Keratinocyte (primary cell): Measurements from ENCODE around the gene AGO1. TPM values are rescaled to one million over a fixed set of nuclear protein-coding genes. Genes with fewer than 3 reads are reported as not detected.
"Not testable (repeated sequence)": the region's sequence is repeated elsewhere in the genome, so short reads cannot be mapped to it uniquely, and the experiment has no call there.

ENCODE experiments used
- DNase-seq: peaks from one replicate; pipeline ENCODE4 v3.0.0-alpha.2; 2011; ENCODE audit warnings: low read depth, missing footprints, low spot score
- FAIRE-seq: peaks from 2 replicates; lab custom pipeline; 2011; peaks lifted over from hg19 to GRCh38; lab: Jason Lieb, UNC
- H2AFZ ChIP-seq: 2 replicates; pipeline ENCODE4 v1.6.0; 2012; ENCODE audit warnings: low read length, control low read depth, inconsistent platforms; ENCODE audit not compliant: control insufficient read depth
- H3K27ac ChIP-seq: 2 replicates; pipeline ENCODE4 v1.5.1; 2011; ENCODE audit warnings: low read length; ENCODE audit not compliant: control insufficient read depth, insufficient read depth
- H3K27me3 ChIP-seq: 3 replicates; pipeline ENCODE4 v1.6.0; 2011; ENCODE audit warnings: low read length; ENCODE audit not compliant: control insufficient read depth, insufficient read depth; ENCODE audit errors: extremely low read depth
- H3K36me3 ChIP-seq, 2 experiments: 2 replicates in 1 of 2; 3 replicates in 1 of 2; pipeline ENCODE4 v1.5.1; 2011; ENCODE audit warnings: low read length in 2 of 2, mild to moderate bottlenecking in 1 of 2; ENCODE audit not compliant: control insufficient read depth in 2 of 2, insufficient read depth in 2 of 2; ENCODE audit errors: extremely low read depth in 1 of 2
- H3K4me1 ChIP-seq: 3 replicates; pipeline ENCODE4 v1.5.1; 2011; ENCODE audit warnings: low read length; ENCODE audit not compliant: control insufficient read depth, insufficient read depth; ENCODE audit errors: extremely low read depth
- H3K4me2 ChIP-seq: 3 replicates; pipeline ENCODE4 v1.6.0; 2011; ENCODE audit warnings: low read depth, low read length; ENCODE audit not compliant: control insufficient read depth, insufficient read depth; ENCODE audit errors: extremely low read depth
- H3K4me3 ChIP-seq, 3 experiments: fragments of 200-600 bp in 1 of 3; sonication (generic) in 1 of 3; 2 replicates in 2 of 3; 3 replicates in 1 of 3; pipeline ENCODE4 v1.5.1; 2011 to 2016; ENCODE audit warnings: low read length in 3 of 3, mild to moderate bottlenecking in 3 of 3, control low read depth in 2 of 3, inconsistent platforms in 1 of 3, low read depth in 1 of 3, mixed read lengths in 1 of 3, mixed run types in 1 of 3, moderate library complexity in 1 of 3; ENCODE audit not compliant: control insufficient read depth in 2 of 3, insufficient read depth in 2 of 3; ENCODE audit errors: extremely low read depth in 1 of 3
- H3K79me2 ChIP-seq: 2 replicates; pipeline ENCODE4 v1.6.0; 2012; ENCODE audit warnings: low read length; ENCODE audit not compliant: control insufficient read depth, insufficient read depth
- H3K9ac ChIP-seq: 3 replicates; pipeline ENCODE4 v1.6.0; 2011; ENCODE audit warnings: low read length; ENCODE audit not compliant: control insufficient read depth, insufficient read depth; ENCODE audit errors: extremely low read depth
- H3K9me1 ChIP-seq: 3 replicates; pipeline ENCODE4 v1.6.0; 2011; ENCODE audit warnings: low read length; ENCODE audit not compliant: control insufficient read depth, insufficient read depth; ENCODE audit errors: extremely low read depth
- H3K9me3 ChIP-seq: 2 replicates; pipeline ENCODE4 v1.5.1; 2012; ENCODE audit warnings: low read depth, low read length; ENCODE audit not compliant: control insufficient read depth
- H4K20me1 ChIP-seq: 3 replicates; pipeline ENCODE4 v1.6.0; 2011; ENCODE audit warnings: low read length; ENCODE audit not compliant: control insufficient read depth, insufficient read depth; ENCODE audit errors: extremely low read depth
- CTCF ChIP-seq, 3 experiments: IDR thresholded peaks in 1 of 3; conservative IDR thresholded peaks in 1 of 3; optimal IDR thresholded peaks in 1 of 3; 2 replicates in 2 of 3; 3 replicates in 1 of 3; pipeline versions ENCODE3 to v1.5.1; 2011; ENCODE audit warnings: low read length in 3 of 3, mild to moderate bottlenecking in 3 of 3, moderate library complexity in 2 of 3, control low read depth in 1 of 3, inconsistent platforms in 1 of 3; ENCODE audit not compliant: insufficient read depth in 2 of 3; ENCODE audit errors: extremely low read depth in 1 of 3
- EZH2 ChIP-seq: IDR thresholded peaks from one replicate; pipeline ENCODE4 v1.6.1; 2012; ENCODE audit warnings: inconsistent platforms, mild to moderate bottlenecking, low read length, moderate library complexity
- dilution Hi-C: fragments of 300-500 bp; cut with MboI; formaldehyde crosslinking; loops from one replicate; pipeline ENCODE4 v1.7.0; 2020; ENCODE audit warnings: low sequenced_read_pairs; ENCODE audit not compliant: extremely low pct_ligation_motif_present
- polyA plus RNA-seq, 5 experiments: library from polyadenylated mRNA; depleted of rRNA in 3 of 5; stranded (reverse) in 3 of 5; stranded (forward) in 1 of 5; unstranded in 1 of 5; fragments of >200 nt; gene quantifications; 1 replicate in 1 of 5; 2 replicates in 3 of 5; 3 replicates in 1 of 5; pipeline versions ENCODE4 v1.2.1 to v1.2.3, GENCODE V29; 2011 to 2012; ENCODE audit warnings: missing spikeins in 2 of 5, low read depth in 1 of 5, low replicate concordance in 1 of 5

AGO1 gene
- polyA plus RNA-seq, 1 donor (not counting 4 experiments of a cell fraction or from before 2014, with no cell fraction given): 5.7 TPM

GRCh38 chr1:35968396-35968795 is 85.4 kb downstream of the AGO1 start:
- H2AFZ ChIP-seq: no peak overlapping the region
- no peaks in the 10 kb centered on the region for H4K20me1 ChIP-seq
- no peak overlapping the region for H3K9ac ChIP-seq
- H3K27me3 ChIP-seq: no peaks in the 10 kb centered on the region
- dilution Hi-C loops: no loop called here
- no peak overlapping the region for H3K4me2 ChIP-seq
- H3K9me1 ChIP-seq: peaks cover 2% of the 10 kb centered on the region
- H3K79me2 ChIP-seq: peaks cover 2% of the 10 kb centered on the region
- TF ChIP-seq CTCF (optimal IDR thresholded peaks at IDR 0.05 in 1 of 3, IDR thresholded peaks at IDR 0.05 in 1 of 3, conservative IDR thresholded peaks at IDR 0.05 in 1 of 3; ENCODE audit: extremely low read depth in 1 of 3, insufficient read depth in 2 of 3, low read length in 3 of 3): no peak
- TF ChIP-seq EZH2: no peak
- no peak overlapping the region for H3K27ac ChIP-seq
- FAIRE-seq (no peak), DNase-seq (no peak)
- peaks cover 2 to 10% of the 10 kb centered on the region in 2 experiments for H3K36me3 ChIP-seq
- no peaks in the 10 kb centered on the region for H3K9me3 ChIP-seq
- H3K4me1 ChIP-seq: no peaks in the 10 kb centered on the region
- H3K4me3 ChIP-seq: no peak overlapping the region

- Histone ChIP-seq H3K36me3 (peaks cover 2 to 17% of the 10 kb centered on the region in 2 experiments), H4K20me1 (no peaks in the 10 kb centered on the region), H3K79me2 (no peaks in the 10 kb centered on the region), H3K27me3 (no peaks in the 10 kb centered on the region), H3K4me1 (no peaks in the 10 kb centered on the region), H3K9me3 (no peaks in the 10 kb centered on the region), H2AFZ (no peak overlapping the region), H3K4me3 (no peak overlapping the region), H3K4me2 (no peak overlapping the region), H3K27ac (no peak overlapping the region), H3K9ac (no peak overlapping the region), H3K9me1 (no peaks in the 10 kb centered on the region)
- FAIRE-seq (no peak), DNase-seq (no peak)
- dilution Hi-C loops: no loop called here
- TF ChIP-seq EZH2: no peak
- no peak for TF ChIP-seq CTCF (optimal IDR thresholded peaks at IDR 0.05 in 1 of 3, IDR thresholded peaks at IDR 0.05 in 1 of 3, conservative IDR thresholded peaks at IDR 0.05 in 1 of 3; ENCODE audit: extremely low read depth in 1 of 3, insufficient read depth in 2 of 3, low read length in 3 of 3)
Measured at GRCh38 chr1:35971601-35972000, 88.6 kb downstream of the AGO1 start.

- peaks cover 2 to 17% of the 10 kb centered on the region in 2 experiments for H3K36me3 ChIP-seq
- dilution Hi-C loops, H3K9me1 ChIP-seq, H4K20me1 ChIP-seq, H2AFZ ChIP-seq, H3K27me3 ChIP-seq, H3K4me1 ChIP-seq, H3K4me2 ChIP-seq, FAIRE-seq, DNase-seq, H3K27ac ChIP-seq, H3K79me2 ChIP-seq, H3K4me3 ChIP-seq, H3K9ac ChIP-seq, H3K9me3 ChIP-seq: not testable (repeated sequence)
Measured at GRCh38 chr1:35972631-35973030, 89.6 kb downstream of the AGO1 start.
